GM18951 (cell line): Measurements from ENCODE around the gene EFNA1.
"Not testable (repeated sequence)": the region's sequence is repeated elsewhere in the genome, so short reads cannot be mapped to it uniquely, and the experiment has no call there.

Experiments used
- POLR2A ChIP-seq: IDR thresholded peaks from 4 replicates; pipeline ENCODE4 v1.6.1; 2011; ENCODE audit warnings: mild to moderate bottlenecking; ENCODE audit not compliant: insufficient read length, insufficient read depth; ENCODE audit errors: extremely low read depth
- in situ Hi-C: fragments of 300-500 bp; cut with MboI; formaldehyde crosslinking; loops from one replicate; pipeline ENCODE4 v1.12.0; 2022; ENCODE audit warnings: low sequenced_read_pairs, mixed read lengths, inconsistent platforms; ENCODE audit not compliant: unreplicated experiment

Gene EFNA1

GRCh38 chr1:155167166-155168104, 39.8 kb downstream of the EFNA1 start:
- in situ Hi-C loops: no loop called here
- no peak for TF ChIP-seq POLR2A

DNA sequence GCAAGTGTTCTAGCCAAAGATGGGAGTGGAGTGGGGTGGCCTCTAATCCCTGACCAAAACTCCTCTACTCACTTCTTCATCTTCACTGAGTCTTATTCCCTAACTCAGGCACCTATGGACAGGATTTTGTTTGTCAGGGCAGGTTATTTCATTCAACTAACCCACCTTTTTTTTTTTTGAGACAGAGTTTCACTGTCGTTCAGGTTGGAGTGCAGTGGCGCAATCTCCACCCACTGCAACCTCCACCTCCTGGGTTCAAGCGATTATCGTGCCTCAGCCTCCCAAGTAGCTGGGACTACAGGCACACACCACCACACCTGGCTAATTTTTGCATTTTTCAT, 40.4 kb downstream of the EFNA1 start:
- in situ Hi-C loops: not testable (repeated sequence)

DNA sequence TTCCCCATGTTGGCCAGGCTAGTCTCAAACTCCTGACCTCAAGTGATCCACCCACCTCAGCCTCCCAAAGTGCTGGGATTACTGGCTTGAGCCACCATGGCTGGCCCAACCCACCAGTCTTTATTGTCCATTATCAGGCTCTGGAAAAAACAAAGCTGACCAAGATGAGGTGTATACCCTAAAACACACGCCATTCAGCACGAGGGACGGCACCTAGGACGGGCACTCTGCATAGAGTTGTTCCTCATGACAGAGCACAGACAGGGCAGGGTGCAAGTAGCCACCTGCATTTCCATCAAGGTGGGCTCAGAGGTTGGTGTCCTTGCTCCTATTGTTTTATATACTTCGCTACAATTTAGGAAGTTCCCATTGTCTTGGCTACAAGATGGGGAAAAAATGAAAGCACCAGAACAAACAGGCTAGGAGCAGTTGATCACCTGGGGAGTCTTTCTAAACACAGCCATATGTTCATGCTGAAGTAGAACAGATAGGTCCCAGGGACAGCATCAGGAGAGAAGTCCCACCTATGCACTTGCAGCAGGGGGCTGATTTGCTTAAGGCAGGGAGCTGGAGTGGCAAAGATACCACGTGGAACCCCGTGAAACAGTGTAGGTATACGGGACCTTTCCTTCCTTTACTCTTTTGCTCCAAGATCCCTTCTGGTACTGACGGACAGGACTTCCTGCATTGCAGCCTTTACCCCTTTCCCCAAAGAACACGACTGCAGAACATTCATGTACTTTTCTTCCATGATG, 41.0 kb downstream of the EFNA1 start:
- in situ Hi-C loops: no loop called here
- no peak for TF ChIP-seq POLR2A

DNA sequence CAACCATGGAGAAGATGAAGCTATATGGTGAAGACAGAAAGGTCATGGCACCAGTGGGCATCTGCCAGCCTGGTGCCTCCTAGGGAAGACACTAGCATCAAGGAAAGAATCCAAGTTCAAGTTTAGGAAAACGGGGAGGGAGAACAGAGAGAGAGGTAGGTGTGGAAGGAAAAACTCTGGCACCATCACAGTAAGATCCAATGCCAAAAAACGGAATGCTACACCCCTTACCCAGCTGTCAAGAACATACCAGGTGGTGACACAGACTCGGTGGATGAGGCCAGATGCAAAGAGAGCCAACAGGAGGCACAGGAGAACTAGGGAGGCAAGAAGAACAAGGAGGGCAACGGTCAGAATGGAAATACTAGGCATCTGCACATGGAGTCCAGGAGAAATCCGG, 41.9 kb downstream of the EFNA1 start:
- in situ Hi-C loops: no loop called here
- no peak for TF ChIP-seq POLR2A

DNA sequence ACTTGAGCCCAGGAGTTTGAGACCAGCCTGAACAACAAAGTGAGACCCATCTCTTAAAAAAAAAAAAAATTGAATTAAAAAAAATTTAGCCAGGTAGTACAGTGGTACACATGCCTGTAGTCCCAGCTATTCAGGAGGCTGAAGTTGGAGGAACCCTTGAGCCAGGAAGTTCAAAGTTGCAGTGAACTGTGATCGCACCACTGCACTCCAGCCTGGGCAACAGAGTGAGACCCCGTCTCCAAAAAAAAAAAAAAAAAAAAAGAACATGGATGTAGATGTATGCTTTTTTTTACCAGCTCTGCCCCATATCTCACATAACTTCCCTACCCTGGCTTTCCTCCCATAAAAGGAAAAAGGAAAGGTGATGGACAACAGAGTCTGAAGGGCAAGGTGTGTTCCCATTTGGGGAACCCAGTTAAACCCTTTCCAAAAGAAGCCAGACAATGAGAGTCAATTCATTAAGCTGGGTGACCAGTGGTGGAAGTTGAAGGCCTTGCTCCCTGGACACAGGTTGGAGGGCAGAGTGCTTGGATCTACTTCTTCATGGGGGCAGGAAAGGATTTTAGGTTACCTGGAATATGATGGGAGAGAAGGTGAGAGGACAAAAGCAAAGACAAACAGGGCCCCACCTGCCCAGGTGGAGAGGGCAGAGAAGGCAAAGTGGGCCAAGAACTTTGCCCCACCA, 42.6 kb downstream of the EFNA1 start:
- in situ Hi-C loops: loop anchor here (5.0 kb wide), 1 partner anchor 83 kb away; no protein-coding TSS in a partner anchor
- no peak for TF ChIP-seq POLR2A

DNA sequence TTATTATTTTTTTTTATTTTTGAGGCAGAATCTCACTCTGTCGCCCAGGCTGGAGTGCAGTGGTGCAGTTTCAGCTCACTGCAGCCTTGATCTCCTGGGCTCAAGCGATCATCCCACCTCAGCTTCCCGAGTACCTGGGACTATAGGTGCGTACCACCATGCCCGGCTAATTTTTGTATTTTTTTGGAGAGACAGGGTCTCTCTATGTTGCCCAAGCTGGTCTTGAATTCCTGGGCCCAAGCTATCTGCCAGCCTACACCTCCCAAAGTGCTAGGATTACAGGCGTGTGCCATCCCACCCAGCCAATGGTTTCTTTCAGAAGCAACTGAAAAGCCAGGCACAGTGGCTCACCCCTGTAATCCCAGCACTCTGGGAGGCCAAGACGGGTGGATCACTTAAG, 43.1 kb downstream of the EFNA1 start:
- TF ChIP-seq POLR2A: no peak
- in situ Hi-C loops: loop anchor here (5.0 kb wide), 1 partner anchor 84 kb away; no protein-coding TSS in a partner anchor

- in situ Hi-C loops: loop anchor here (5.0 kb wide), 1 partner anchor 85 kb away; no protein-coding TSS in a partner anchor
- no peak for TF ChIP-seq POLR2A
These were observed 44.4 kb downstream of the EFNA1 start for GRCh38 chr1:155171836-155172731.

- peak; percentile 93 for TF ChIP-seq POLR2A
These were observed 45.2 kb downstream of the EFNA1 start, which contains the start of gene KRTCAP2 for GRCh38 chr1:155172732-155173477. TSS of gene KRTCAP2 (minus strand) at chr1:155173304. CDS start at chr1:155173224, 80 bp downstream.

GRCh38 chr1:155173478-155174323, 46.0 kb downstream of the EFNA1 start, which contains the start of gene TRIM46:
TSS of gene TRIM46 (plus strand) at chr1:155173849. CDS start at chr1:155173967, 118 bp downstream.
- in situ Hi-C loops: loop anchor here (5.0 kb wide), 1 partner anchor 86 kb away; no protein-coding TSS in a partner anchor

More at GRCh38 chr1:155172732-155173477, 45.2 kb downstream of the EFNA1 start, which contains the start of gene KRTCAP2:
- in situ Hi-C loops: loop anchor here (5.0 kb wide), 1 partner anchor 86 kb away; no protein-coding TSS in a partner anchor

More at GRCh38 chr1:155173478-155174323, 46.0 kb downstream of the EFNA1 start, which contains the start of gene TRIM46:
- TF ChIP-seq POLR2A: no peak
